Activated naive CD4-positive, alpha-beta T cell (primary cell): ENCODE results near the gene PTTG1IP.
"Not testable (repeated sequence)": the region's sequence is repeated elsewhere in the genome, so short reads cannot be mapped to it uniquely, and the experiment has no call there.

Experiments used
- DNase-seq, 4 experiments: peaks; one replicate each; lab custom pipeline; 2025; lab: John Stamatoyannopoulos, UW

The PTTG1IP gene, protein sequence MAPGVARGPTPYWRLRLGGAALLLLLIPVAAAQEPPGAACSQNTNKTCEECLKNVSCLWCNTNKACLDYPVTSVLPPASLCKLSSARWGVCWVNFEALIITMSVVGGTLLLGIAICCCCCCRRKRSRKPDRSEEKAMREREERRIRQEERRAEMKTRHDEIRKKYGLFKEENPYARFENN

DNA sequence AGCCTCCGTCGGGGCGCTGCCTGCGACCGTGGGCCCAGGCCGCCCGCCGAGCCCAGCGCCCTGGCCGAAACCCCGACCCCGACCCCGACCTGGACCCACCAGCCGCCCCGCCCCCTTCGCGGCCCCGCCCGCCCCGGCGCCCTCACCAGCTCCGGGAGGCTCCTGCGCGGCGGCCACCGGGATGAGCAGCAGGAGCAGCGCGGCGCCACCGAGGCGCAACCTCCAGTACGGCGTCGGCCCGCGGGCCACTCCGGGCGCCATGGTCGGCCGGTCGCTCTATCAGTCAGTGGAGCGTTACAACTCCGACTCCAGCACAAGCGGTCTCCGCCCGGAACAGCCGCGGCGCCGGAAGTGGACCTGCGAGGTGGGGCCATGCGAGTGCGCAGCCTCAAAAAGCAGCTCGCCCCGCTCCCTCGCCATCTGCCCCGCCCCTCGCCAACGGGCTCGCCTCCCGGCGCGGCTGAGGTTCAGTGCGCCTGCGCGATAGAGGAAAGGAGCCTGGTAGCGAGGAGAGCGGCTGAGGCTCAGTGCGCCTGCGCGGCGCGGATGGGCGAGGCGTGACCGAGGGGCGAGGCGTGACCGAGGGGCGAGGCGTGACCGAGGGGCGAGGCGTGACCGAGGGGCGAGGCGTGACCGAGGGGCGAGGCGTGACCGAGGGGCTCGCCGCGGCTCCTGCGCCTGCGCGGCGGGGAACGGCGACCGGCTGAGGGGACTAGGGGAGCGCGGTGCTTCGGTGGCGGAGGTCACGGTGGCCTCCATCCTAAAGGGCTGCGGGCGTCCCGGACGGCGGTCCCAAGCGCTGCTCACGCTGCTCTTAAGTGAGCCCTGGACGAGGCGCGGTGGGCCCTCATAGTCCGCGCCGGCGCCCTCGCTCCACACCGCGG lies at the start of gene PTTG1IP:
Gene PTTG1IP (minus strand): TSS at position 335 of the 884 bp plus-strand sequence. CDS start 74 bp downstream, at position 261.
- peak; percentile 97 to 99 (median 98) for DNase-seq

DNA sequence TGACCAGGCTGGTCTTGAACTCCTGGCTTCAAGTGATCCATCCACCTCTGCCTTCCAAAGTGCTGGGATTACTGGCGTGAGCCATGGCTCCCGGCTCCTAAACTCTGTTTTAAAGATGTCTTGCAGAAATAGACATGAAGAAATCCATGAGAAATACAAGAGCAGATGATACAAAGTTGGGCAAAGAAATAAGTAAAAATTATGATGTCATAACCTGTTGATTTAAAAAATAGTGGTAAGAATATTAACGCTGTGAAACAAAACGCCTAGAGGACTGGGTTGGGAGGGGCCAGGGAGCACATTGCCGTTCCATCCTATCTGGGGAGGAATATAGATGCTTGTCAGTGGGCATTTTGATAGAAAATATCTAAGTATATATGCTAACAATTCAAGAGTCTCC lies 48.4 kb upstream of the PTTG1IP start:
- no peak for DNase-seq

DNA sequence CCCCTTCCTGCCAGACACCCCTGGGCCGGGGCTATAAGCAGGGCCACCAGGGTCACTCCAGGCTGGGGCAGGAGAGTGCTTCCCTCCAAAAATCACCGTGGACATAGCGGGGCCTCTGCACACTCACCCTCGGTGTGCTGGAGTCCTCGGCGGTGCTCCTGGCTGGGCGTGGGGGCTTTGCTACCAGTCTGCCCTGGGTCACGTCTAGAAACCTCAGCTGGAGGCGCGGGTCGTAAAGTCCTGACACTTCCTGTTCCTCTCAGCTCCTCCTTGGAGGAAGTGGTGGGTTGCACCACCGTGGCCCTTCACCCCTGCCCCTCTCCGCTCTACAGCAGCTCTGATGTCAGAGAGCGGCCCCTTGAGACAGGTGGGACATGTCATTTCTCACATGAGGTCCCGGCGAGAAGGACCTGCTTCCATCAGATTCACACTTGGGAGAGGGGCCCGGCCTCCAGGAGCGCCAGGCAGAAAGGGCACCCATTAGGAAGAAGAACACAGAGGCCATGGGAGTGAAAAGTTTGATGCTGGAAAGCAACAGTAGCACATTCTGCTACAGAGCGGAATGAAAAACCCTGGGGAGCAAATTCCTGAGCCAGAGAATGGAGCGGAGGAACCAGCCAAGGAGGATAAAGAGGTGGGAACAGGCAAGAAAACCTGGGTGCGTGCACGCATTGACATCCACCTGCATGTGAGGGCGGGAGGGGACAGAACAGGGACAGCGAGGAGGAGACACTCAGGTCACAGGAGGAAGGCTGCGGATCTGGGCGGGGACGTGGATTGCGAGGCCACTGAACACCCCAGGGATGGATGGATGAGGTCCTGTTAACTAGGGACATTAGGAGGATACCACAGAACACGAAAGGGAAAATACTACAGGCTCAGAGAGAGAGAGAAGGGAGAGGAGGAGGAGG lies 47.5 kb upstream of the PTTG1IP start, which contains the start of gene ITGB2:
Gene ITGB2 (minus strand): TSS at position 206 of the 911 bp plus-strand sequence. CDS start 10,117 bp downstream, outside the sequence.
- DNase-seq = peak in 2 of 4 experiments; percentile 30 to 46

DNA sequence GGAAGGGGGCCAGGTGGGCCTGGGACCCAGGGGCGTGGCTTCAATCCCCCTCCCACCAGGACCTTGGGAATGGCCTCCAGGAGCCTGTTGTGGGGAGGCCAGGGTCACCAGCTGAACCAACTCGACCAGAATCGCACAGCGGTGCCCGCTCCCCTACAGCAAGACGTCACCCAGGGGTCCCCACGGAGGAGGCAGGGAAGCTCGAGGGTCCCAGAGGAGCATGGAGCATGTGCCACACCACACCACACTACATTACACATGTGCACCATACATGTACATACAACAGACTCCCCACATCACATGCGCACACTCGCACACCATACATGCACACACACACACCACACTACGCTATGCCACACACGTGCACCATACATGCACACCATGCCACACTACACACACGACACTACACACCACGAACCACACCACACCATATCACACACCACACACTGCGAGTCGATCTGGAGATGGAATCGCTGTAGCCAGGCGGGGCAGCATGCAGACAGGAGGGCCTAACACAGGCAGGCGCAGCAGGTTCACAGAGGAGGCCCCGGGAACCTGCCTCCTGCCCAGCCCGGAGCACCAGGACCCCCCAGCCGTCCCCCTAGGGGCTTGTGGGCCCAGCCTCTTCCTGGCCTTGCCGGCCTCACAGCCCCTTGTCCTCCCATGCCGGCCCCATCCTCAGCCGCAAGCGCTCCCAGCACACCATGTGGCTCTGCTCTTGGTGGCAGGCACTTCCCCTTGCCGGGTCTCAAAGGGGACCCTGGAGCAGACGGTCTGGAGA lies 46.6 kb upstream of the PTTG1IP start:
- peak in 1 of 4 experiments; percentile 31 for DNase-seq

DNA sequence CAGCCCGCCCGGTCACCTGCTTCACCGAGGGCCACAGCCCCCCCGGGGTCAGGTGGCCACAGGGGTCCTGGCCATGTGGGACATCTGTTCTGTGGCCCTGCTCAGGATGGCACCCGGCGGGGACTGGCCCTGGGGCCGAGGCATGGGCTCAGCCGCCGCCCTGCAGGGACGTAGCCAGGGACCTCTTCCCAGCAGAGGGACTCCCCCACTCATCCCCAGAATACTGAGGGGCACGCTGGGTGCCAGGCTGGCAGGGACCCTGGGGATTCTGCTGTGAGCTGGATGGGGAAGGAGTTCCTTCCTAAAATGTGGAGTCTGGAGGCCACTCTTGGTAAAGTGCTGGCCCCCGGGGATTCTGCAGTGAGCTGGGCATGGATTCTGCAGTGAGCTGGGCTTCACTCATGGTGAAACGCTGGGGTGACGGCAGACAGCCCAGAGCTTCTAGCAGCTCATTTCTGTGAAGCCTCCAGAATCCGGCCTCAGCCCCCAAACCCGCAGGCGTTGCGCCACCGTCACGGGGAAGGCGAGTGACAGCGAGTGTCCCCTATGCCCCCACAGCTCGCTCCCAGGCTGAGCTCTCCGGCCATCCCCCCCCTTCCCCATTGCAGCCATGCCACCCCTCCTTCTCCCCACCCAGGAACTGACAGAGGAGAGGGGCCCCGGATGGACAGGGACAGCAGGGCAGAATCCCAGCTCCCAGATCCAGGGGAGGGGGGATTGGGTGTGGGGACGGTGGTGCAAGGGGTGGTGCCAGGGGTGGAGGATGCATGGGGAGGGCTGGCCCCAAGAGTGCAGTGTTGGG lies 45.8 kb upstream of the PTTG1IP start:
- DNase-seq = no peak

DNA sequence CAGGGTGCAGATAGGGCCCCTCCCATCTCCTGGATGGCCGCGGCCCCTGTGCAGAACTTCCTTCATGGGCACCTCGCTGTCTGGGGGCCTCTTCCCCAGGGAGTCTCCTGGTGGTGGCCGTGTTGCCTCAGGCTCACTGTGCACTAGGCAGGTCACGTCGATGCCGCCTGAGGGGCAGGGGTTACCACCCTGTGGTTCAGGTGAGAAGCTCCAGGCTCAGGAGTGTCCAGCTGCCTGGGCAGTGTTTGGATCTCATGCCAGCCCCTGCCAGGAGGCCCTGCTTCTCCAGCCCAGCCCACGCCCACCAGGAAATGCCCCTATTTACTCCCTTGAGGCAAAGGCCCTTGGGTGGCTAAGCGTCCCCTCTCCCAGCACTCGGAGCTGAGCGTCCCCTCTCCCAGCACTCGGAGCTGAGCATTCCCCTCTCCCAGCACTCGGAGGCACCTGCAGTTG lies 45.1 kb upstream of the PTTG1IP start:
- no peak for DNase-seq

DNA sequence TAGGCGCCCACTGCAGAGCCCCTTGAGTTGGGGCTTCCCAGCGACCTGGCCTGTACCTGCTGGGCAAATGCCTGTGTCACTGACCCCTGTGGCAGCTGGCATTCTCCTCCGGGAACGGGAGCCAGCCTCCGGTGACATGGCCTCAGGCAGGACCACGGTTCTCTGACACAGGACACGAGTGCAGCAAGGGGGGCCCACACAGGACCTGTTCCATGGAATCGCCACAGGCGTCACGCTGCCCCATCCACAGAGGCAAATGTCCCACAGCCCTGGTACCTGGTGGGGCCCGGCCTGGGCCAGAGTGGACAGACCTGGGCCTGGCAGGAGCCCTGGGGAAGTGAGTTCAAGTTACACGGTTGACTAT lies 44.6 kb upstream of the PTTG1IP start:
- DNase-seq = no peak

DNA sequence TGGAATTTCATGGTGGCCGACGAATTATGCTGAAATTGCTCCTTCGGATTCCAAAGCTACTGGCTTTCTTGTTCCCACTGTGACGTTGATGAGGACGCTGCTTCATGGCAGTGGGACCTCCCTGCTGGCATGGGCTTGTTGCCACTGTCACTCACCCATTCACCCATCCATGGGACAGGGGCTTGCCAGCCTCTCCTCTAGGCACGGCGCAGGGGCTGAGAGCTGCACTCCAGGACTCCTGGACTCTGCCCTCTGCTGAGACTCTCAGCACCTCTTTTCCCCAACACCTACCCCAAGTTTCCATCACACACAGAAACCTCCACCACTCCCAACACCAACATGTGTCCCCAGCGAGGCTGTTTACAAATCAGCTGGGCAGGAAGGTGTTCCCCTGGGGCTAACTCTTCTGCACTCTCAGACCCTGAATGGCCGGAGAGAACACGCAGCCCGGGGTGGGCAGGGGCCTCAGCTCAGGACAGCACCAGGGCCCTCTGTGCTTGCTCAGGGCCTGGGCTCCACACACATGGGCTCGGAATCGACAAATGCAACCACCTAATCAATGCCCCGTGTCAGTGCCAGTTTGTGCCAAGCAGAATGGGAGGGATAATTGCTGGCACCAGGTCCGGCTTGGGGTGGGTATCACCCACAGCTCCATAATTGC lies 44.1 kb upstream of the PTTG1IP start:
- DNase-seq = no peak

DNA sequence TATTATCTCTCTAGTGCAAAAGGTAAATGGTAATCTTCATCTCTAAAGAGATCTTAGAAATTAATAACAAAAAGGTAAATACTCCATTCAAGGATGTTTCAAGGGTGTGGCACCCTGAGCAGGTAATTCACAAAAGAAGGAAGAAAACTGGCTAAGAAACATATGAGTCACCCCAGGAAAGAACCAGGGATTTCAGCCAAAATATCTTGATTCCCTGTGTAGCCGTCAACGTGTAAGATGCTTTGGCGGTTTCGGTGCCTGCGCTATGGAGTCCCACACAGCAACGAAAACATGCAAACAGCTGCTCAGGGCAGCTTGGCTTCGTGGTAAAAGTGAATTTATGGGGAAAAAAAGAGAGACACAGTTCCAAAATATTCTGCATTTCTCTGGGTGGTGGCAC lies 43.5 kb upstream of the PTTG1IP start:
- no peak for DNase-seq

DNA sequence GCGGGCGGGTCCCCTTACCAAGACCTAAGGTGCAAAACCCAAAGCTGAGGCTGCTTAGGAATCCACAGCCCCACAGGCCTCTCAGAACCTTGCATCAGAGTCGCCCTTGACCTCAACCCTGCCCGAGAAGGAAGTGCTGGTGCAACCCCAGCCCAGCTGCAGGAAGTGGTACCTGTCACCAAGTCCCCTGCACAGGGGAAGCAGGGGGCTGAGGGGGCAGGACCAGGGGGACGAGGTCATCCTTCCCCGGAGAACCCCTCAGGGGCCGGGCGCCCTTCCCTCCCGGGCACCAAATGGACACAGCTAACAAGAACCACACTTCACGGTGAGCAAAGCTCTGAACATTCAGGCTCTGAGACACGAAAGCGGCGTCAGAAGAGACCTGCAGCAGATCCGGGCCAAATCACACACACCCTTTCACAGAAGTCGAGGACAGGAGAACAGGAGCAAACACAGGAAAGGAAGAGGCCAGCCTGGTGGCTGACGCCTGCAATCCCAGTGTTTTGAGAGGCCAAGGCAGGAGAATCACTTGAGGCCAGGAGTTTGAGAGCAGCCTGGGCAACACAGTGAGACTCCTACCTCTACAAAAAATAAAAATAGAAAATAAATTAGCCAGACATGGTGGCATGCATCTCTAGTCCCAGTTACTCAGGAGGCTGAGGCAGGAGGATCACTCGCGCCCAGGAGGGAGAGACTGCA lies 40.8 kb upstream of the PTTG1IP start:
- DNase-seq = peak in 2 of 4 experiments; percentile 22 to 35

DNA sequence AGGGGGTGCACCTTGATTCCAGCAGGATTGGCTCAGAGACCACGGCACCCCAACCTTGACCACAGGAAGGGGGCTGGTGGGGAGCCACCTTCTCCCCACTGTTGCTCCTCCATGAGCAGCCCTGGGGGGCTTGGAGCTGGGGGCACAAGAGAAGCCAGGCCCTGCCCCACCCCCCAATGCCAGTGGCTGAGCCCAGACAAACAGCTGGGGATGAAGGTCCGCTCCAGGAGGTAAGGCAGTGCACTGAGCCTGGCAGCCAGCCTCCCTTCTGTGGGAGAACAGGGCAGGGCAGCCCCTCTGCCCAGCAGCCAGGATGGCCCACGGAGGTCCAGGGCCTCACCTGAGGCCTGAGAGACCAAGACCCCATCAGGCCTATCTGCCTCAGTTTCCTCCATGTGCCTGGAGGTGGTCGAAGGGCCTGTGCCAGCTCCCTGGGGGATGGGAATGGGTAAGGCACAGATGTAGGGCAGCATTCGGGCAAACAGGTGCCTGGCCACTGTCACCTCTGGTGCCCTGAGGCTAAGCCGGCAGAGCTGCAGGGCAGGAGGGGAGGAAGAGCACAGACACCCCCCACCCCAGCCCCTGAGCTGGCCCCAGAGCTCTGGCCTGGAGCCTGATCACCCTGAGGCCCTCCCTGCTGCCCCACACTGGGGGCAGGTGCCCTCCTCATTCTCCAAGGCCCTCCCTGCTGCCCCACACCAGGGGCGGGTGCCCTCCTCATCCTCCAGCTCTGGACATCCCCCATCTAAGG lies 40.1 kb upstream of the PTTG1IP start:
- no peak for DNase-seq

DNA sequence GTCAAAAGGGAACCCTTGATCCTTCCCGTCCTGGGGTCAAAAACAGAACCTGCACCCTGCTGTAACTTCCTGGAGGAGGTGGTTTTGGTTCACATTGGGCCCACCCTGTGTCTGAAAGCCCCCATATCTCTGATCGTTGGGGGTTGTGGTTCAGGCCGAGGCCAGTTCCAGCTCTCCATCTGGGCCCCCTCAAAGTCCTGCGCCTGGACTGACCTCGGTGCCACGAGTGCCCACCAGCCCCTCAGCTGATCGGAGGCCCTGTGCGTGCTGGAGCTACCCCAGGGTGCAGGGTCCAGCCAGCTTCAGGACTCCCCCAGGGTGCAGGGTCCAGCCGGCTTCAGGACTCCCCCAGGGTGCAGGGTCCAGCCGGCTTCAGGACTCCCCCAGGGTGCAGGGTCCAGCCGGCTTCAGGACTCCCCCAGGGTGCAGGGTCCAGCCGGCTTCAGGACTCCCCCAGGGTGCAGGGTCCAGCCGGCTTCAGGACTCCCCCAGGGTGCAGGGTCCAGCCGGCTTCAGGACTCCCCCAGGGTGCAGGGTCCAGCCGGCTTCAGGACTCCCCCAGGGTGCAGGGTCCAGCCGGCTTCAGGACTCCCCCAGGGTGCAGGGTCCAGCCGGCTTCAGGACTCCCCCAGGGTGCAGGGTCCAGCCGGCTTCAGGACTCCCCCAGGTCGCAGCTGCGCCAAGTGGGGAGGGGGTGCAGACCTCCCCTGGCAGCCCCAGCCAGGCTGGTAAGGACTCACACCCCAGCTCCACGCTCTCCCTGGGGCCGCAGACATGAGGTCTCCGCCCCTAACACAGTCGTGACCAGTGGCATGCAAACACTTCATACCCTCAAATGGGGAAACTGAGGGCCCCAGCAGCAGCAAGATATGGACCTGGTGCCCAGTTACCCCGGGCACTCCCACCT lies 39.3 kb upstream of the PTTG1IP start:
- DNase-seq = not testable (repeated sequence)

DNA sequence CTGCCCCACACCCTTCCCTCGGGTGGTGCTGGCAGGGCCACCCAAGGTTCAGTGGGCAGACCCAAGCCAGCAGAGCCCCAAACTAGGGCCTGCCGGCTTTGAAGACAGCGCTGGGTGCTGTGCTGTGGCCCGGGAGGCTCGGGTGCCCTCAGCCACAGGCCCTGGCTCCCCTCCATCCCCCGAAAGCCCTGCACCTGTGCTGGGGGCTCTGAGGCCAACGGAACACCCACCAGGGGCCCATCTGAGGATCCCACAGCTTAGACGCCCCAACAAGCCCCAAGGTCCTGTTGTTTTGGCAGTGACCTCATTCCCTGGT lies 38.6 kb upstream of the PTTG1IP start:
- DNase-seq = no peak

DNA sequence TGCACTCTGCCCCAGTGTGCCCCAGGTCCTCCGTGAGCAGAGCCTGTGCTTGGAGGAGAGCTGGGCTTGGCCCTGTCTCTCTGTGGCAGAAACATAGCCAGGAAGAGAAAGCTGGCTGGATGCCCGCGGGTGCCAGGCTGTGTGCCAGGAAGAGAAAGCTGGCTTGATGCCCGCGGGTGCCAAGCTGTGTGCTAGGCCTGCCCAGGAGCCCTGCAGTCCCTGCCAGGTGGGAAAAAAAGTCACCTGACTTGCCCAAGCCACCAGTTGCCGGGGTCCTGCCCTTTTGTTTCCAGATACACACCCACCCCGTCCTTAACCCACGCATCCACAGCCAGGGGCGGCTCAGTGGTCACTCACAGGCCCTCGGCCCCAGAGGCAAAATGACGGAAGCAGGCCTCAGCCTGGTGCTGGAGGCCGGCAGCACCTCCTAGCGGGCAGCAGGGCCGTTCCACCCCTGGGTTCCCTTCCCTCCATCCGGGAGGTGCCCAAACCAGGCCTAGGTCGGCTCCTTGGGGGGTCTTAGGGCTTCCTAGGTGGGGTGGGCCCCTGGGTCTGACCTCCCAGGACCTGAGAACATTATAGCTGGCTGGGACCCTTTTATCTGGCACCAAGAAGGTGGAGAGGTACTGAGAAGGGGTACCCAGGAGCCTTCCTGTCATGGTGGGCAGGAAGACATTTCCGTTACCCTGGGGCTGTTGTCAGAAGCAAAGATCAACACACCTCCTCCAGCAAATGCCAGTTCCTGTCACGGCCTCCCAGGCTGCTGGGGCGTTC lies 38.1 kb upstream of the PTTG1IP start:
- peak in 2 of 4 experiments; percentile 51 to 57 for DNase-seq

DNA sequence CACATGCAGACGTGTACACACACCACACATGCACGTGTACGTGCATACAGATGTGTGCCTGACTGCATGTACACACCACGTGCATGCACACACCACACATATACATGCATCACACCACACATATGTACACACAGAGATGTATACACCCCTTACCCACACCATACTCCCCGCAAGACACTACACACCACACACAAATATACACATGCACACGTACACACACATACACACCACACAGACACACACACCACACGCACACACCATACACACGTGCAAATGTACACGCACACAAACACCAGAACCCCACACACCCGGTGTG lies 37.5 kb upstream of the PTTG1IP start:
- DNase-seq = no peak

DNA sequence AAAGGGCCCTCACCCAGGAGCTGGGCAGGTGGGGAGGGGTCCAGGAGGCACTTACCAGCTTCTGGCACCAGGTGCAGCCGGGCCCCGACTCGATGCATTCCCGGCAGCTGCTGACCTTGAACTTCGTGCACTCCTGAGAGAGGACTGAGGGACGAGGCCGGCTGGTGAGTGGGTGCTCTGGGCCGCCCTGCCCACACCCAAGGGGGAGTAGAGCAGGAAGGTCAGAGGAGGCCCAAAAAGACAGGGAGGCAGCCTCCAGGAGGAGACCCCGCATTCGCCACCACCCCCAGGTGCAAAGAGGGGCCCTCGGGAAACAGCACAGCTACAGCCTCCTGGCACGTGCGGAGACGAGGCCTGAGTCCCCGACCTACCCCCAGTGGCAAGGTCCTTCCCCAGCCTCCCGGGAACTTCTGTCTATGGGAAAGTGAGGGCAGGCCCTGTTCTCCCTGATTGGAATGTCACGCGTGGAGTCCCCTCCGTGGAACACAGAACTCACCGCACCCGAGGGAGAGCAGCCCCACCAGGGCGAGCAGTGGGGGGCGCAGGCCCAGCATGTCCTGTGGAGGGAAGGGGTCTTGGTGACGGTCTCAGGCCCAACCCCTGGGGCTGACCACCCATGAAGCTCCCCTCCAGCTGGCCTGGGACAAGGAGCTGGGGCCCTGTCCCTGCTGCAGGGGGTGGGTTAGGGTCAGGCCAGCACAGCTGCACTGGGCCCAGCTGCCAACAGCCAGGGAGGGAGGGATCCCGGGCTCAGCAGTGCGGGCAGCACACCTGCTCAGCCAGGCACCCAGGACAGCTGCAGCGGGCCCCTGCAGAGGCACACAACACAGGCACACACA lies 37.0 kb upstream of the PTTG1IP start:
- DNase-seq = no peak
